NCI-H510A treated with DMSO at 0.1 percent for 48 hours (cell line): Measurements from ENCODE around the gene NPDC1.

Source experiments
- DNase-seq: peaks from one replicate; lab custom pipeline; 2025; lab: John Stamatoyannopoulos, UW

Gene NPDC1

DNA sequence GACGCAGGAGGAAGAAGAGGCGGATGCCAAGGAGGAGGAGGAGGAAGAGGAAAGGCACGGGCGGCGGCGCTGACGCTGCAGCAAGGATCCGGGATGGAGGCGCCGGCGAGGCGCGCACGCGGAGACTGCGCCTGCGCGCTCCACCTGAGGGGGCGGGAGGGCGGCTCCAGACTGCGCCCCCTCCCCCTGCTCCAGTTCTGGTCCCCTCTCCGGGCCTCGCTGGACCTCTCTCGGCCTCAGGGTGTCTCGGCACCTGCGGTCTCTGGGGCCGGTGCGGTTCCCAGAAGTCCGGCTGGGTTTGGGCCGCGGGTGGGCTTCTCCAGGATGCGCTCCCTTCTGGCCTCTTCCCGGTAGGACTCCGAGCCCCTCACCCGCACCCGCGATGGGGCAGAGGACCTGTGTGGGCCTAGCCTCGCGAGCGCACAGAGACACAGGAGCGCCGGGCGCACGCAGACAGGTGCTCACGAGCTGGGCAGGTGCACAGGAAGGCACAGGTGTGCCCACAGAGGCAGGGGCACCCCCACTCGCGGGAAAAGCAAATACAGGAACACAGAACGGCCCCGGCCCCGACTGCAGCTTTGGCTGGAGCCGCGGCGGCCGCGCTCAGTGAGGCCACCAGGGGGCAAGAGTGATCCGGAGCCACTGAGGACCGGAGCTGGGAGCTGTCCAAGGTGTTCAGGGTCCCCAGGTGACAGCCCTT is at the start of gene NPDC1:
TSS of gene NPDC1 (minus strand) at position 90 of the 700 bp plus-strand sequence. CDS start 188 bp downstream, outside the sequence.
- peak; percentile 89 for DNase-seq

DNA sequence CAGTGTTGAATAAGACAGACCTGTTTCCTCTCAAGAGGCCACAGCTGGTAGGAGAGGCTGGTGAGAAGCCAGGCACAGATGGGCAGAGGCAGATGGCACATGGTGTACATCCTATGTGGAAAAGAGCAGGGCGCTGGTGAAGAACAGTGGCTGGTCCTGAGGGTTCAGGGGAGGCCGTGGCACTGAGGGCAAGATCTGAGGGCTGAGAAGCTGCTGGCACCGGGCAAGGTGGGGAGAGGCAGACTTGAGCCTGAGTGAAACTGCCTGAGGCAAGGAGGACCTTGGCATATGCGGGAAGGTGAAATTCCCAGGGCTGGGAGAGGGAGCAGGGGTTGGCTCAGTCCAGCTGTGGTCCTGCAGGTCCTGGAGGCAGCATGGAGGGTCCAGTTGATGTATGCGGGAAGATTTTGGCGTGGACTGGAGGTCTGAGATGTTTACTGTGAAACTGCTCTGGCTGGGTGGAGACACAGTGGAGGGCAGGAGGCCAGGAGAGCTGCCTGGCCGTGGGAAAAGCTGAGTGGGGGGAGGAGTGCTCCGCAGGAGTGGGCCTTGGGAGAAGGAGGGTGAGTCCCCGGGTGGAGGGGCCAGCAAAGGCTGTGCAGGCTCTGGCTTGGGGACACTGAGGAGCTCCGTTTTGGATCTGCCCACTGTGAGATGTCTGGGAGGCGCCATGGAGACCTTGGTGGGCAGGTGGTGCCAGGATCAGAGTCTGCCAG is 43.4 kb upstream of the NPDC1 start:
- DNase-seq: no peak

DNA sequence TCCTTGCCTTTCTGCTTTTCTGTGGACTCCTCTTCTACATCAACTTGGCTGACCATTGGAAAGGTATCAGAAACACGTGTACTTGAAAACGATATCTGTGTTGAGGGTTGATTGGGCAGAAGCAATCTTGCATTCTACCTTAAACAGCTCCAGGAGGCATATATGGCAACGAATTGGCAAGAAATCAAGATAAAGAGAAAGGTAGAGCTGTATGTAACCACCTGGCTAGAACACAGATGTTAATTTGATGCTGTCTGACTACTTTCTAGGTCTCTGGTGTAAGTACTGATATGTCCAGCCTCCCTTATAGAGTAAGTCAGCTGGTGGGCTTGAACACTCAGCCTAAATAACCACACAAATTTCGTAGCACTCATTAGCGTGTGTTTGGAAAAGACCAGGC is 42.1 kb upstream of the NPDC1 start:
- no peak for DNase-seq

DNA sequence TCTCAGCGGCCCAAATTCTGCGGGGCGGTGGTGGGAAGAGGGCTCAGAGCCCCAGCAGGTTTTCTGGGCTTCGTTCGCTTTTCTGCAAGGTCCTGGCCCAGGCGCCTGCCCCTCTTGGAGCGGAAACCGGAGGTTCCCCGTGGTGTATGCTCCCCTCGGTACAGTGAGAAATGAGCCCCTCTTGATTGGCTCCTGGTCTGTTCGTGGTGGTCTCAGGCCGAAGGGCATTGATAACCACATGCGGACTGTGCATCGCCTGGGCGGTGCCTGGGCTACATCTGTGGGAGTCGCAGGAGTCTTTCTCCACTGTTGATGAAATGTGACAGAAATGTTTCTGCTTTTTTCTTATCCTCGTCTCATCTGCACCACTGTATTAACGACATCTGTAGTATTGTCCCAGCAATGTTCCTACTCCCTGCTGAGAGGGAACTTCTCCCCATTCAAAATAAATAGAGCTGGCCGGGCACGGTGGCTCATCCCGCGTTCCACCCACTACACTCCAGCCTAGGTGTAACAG is 41.5 kb upstream of the NPDC1 start:
- DNase-seq: no peak

DNA sequence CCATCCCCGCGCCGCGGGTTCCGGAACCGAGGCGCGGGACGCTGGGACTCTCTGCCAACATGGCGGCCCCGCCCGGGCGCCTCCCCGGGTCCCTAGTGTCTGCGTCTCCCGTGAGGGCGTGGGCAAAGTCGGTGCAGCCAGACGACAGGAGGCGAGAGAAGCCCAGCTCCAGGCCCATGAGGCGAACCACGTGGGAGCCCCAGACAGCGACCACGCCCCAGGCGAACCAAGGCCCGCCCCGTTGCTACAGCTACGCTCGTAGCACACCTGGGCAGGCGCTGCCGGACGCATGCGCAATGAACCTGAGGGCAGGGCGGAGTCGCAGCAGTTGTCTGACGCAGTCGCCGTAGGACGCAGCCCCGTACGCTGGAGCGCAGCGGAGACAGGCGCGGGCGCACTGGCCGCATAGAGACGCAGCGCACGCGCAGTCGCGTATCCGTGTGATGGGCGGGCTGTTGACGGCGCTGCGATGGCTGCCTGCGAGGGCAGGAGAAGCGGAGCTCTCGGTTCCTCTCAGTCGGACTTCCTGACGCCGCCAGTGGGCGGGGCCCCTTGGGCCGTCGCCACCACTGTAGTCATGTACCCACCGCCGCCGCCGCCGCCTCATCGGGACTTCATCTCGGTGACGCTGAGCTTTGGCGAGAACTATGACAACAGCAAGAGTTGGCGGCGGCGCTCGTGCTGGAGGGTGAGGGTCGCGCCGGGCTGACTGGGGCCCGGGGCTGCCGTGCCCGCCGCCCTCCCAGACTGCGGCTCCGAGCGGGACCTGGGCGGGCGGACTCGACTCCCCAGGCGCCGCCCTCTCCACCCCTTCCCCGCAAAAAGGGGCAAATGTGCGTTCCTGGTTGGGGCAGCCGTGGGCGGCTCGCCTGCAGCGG is 40.8 kb upstream of the NPDC1 start, which contains the start of gene MAN1B1:
TSS of gene MAN1B1 (plus strand) at position 455 of the 878 bp plus-strand sequence. CDS start at position 470, 15 bp downstream.
- DNase-seq: peak; percentile 98

- DNase-seq: no peak
Measured at GRCh38 chr9:137085920-137086530, 40.0 kb upstream of the NPDC1 start.

DNA sequence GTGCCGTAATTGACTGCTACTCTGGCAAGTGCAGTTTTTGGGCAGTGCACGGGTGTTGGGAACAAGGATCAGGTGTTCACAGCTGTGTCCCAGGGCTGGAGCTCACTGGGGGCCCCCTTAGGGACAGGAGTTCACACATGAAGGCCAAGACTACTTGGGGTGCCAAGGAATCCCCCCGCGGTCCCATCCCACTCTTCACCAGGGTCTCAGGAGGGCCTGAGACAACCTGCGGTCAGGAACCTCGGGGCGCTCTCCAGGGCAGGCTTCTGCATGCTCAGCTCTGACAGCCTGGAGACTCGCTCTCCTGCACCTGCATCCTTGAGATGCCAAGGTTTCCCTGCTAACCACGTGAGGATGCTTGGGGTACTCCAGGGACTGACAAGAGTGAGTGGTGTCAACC is 38.5 kb upstream of the NPDC1 start:
- no peak for DNase-seq

DNA sequence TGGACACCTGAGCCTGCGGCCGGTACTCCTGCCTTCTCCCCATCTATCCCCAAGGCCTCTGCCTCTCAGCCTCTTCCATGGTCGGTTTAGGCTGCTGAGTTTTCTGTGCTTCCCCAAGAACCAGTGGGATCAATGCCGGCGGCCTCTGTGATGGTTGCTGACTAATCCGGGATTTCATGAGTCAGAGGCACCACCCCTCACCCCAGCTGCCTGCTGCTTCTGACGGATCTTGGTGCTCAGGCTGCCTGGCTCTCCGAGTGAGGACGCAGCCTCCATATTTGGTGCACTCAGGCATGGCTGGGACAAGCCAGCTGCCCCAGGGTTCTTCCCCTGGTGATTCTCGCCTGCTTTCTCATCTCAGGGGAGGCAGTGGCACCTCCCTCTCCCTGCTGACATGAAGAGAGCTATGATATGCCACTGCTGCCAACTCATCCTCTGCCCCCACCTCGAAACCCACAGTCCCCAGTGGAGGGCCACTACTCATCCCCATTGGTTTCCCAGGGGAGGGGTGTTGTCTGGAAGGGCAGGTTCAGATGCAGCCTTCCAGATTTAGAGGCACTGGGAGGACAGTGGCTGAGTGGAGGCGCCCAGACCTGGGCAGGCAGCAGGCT is 37.5 kb upstream of the NPDC1 start:
- no peak for DNase-seq

DNA sequence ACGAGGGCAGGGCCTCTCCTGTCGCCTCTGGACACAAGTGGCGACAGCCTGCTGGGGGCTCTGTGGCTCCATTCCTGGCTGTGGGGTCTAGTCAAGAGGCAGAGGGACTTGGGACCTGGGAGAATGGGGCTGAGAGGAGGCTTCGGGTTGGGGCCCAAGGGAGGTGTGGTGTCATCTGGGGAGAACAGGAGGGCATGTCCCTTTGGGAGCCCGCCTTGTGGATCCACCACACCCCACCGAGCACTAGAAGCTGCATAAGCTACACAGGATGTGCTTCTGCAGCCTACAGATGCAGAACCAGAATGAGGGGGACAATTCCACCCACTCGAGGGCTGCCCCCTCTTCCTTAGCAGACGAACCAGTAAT is 36.9 kb upstream of the NPDC1 start:
- DNase-seq: no peak

GRCh38 chr9:137082222-137082924 is 36.4 kb upstream of the NPDC1 start:
- no peak for DNase-seq

GRCh38 chr9:137080260-137081122 is 34.5 kb upstream of the NPDC1 start:
- no peak for DNase-seq

DNA sequence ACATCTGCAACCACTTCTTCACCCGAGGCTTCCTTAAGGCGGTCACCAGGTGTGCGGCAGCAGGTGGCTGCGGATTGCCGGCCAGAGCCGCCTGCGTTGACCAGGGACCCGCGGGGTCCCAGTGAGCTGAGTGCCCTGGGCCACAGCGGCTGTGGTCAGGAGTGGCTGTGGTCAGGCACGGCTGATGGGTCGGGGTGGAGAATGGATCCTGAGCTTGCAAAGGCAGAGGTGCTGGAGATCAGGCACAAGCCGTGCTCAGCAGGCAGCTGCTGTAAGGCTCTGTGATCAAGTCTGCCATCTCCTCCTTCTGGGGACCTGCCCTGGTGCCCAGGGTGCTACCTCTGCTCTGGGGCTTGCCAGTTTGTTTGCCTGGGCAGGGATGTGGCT is 33.4 kb upstream of the NPDC1 start:
- DNase-seq: no peak

GRCh38 chr9:137078701-137079400 is 32.9 kb upstream of the NPDC1 start:
- no peak for DNase-seq

- DNase-seq: no peak
Measured at GRCh38 chr9:137077758-137078693, 32.0 kb upstream of the NPDC1 start.

GRCh38 chr9:137077010-137077747 is 31.2 kb upstream of the NPDC1 start, which contains the start of gene UAP1L1:
Gene UAP1L1 (plus strand): TSS chr9:137077517. CDS start chr9:137077533, 16 bp downstream.
- DNase-seq: no peak

DNA sequence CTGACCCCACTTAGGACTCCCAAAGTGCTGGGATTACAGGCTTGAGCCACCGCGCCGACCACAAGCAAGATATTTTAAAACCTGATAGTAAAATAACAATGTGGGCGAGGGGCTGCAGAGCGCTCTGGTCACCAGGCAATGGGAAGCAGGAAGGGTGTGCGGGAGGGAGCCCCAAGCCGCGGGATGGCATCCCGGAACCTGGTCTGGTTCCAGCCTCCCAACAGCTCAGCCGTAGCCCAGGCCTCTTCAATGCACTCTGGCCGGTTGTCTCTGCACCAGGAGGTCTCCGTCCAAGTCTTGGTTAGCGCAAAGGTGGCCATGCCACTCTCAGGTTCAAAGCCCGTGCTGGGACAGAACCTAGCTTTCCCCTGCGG is 30.6 kb upstream of the NPDC1 start:
- no peak for DNase-seq

GRCh38 chr9:137075275-137075775 is 29.3 kb upstream of the NPDC1 start:
- DNase-seq: no peak
